ENCODE results near the gene ABCC3.

ABCC3 gene

DNA sequence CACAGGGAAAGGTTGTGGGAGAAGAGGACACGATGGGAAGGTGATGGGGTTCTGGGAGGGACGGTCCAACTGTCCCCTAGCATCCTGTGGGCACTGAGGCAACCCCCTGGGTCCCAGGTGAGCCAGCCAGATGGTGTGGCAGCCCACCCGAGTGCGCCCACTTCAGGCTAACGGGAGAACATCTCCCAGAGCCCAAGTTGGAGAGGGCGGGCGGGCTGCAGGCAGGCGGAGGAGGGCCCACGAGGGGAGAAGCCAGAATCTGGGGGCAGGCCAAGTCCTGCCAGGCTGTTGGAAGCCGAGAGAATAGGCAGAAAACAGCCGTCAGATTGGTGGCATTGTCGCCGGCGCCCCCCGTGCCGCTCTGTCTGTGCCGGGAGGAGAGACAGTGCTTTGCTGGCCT, 13.8 kb upstream of the ABCC3 start:
- Histone ChIP-seq H3K36me3 (ENCODE audit: insufficient read depth, low read depth, low read length) (no peaks in the 10 kb centered on the region), H3K4me1 (ENCODE audit: insufficient read depth, low read length) (no peaks in the 10 kb centered on the region; the same call in 1 of the 2 replicates), H3K4me3 (ENCODE audit: low read length) (peak overlapping the region; percentile 37; the same call in 1 of the 2 replicates), H3K9me3 (ENCODE audit: insufficient read depth, low read depth, low read length) (no peaks in the 10 kb centered on the region), H3K9ac (ENCODE audit: low read depth, low read length) (no peak overlapping the region), H3K27me3 (ENCODE audit: insufficient read depth, low read length) (peaks cover 6% of the 10 kb centered on the region; the same call in 1 of the 2 replicates), H3K27ac (ENCODE audit: low read length) (no peak overlapping the region)

DNA sequence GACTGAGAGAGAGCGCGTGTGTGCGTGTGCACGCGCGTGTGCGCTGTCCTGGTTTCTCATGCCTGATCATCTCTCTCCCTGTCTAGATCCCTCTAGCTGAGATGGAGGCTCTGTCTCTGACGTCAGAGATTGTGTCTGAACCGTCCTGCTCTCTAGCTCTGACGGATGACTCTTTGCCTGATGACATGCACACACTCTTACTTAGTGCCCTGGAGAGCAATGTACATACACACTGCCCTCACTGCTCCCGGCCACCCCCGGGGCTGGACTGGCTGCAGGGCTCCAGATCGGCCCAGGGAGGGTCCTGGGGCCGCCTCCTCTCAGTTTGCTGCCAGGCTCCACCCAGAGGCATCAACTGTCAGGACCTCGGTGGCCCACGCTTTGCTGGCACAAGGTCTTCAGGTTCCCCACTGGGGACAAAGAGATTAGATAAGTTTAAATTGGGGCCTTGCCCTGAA, 13.1 kb upstream of the ABCC3 start:
- peaks cover 6% of the 10 kb centered on the region; the same call in 1 of the 2 replicates for H3K27me3 ChIP-seq (ENCODE audit: insufficient read depth, low read length)
- H3K36me3 ChIP-seq (ENCODE audit: insufficient read depth, low read depth, low read length), result no peaks in the 10 kb centered on the region
- H3K4me3 ChIP-seq (ENCODE audit: low read length), result 0 out of 2 replicates have a peak overlapping the region, but pooled peaks have one; percentile 37
- H3K4me1 ChIP-seq (ENCODE audit: insufficient read depth, low read length), result no peaks in the 10 kb centered on the region; the same call in 1 of the 2 replicates
- H3K27ac ChIP-seq (ENCODE audit: low read length), result no peak overlapping the region
- H3K9me3 ChIP-seq (ENCODE audit: insufficient read depth, low read depth, low read length), result no peaks in the 10 kb centered on the region
- H3K9ac ChIP-seq (ENCODE audit: low read depth, low read length), result no peak overlapping the region

DNA sequence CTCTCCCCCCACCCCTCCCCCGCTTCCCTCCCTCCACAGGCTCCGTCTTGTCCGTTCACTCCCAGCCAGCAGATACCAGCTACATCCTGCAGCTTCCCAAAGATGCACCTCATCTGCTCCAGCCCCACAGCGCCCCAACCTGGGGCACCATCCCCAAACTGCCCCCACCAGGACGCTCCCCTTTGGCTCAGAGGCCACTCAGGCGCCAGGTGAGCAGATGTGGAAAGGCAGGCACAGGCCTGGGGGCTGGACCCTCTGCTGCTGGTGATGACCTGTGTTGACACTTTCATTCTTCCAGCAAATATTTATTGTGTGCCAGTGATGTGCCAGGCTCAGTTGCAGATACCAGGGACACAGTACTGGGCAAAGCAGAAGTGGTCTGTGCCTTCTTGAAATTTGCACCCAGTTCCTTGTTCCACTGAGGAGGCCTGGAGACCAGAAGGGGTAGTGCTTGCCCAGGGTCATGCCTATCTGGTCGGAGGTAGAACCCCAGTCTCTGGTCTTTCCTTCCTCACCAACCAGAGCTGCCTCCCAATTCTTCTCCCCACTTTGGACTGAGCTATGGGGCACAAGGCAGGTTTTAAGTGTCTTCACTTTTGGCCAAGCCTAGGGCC, 10.3 kb upstream of the ABCC3 start:
- no peak overlapping the region for H3K27ac ChIP-seq (ENCODE audit: low read length)
- no peak overlapping the region for H3K4me3 ChIP-seq (ENCODE audit: low read length)
- H3K9me3 ChIP-seq (ENCODE audit: insufficient read depth, low read depth, low read length), result no peaks in the 10 kb centered on the region
- peaks cover 11% of the 10 kb centered on the region for H3K27me3 ChIP-seq (ENCODE audit: insufficient read depth, low read length)
- H3K9ac ChIP-seq (ENCODE audit: low read depth, low read length), result no peak overlapping the region
- H3K4me1 ChIP-seq (ENCODE audit: insufficient read depth, low read length), result peaks cover 8% of the 10 kb centered on the region; the same call in 1 of the 2 replicates
- H3K36me3 ChIP-seq (ENCODE audit: insufficient read depth, low read depth, low read length), result no peaks in the 10 kb centered on the region

DNA sequence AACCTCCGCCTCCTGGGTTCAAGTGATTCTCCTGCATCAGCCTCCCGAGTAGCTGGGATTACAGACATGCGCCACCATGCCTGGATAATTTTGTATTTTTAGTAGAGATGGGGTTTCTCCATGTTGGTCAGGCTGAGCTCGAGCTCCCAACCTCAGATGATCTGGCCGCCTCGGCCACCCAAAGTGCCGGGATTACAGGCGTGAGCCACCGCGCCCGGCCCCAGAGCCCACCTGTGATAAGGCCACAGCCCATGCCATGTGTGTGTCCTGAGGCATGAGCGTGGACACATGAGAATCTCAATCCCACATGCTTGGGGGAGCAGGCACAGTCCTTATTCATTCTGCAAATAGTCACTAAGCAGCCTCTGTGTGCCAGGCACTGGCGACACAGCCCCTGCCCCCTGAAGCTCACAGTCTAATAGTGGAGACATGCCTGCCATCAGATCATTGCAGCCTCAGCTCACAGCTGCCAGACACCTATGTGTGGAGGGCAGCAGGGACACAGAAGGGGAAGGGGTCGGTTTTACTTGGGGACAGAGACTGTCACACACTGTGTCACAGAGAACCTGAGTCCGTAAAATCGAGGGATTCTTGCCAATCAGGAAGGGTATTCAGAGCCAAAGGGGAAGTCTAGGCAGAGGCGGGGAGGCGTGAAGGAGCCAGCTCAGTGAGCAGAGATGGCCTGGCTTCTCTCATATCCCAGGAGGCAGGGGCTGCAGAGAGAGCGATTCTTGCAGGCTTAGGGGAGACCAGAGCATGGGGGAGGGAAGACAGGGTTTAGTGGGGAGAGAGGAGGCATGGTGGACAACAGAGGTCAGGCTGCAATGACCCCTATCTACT, 9.4 kb upstream of the ABCC3 start:
- Histone ChIP-seq H3K4me3 (ENCODE audit: low read length) (no peak overlapping the region), H3K36me3 (ENCODE audit: insufficient read depth, low read depth, low read length) (no peaks in the 10 kb centered on the region), H3K9ac (ENCODE audit: low read depth, low read length) (no peak overlapping the region), H3K27me3 (ENCODE audit: insufficient read depth, low read length) (peaks cover 11% of the 10 kb centered on the region), H3K9me3 (ENCODE audit: insufficient read depth, low read depth, low read length) (no peaks in the 10 kb centered on the region), H3K4me1 (ENCODE audit: insufficient read depth, low read length) (peaks cover 8% of the 10 kb centered on the region; the same call in 1 of the 2 replicates), H3K27ac (ENCODE audit: low read length) (no peak overlapping the region)

DNA sequence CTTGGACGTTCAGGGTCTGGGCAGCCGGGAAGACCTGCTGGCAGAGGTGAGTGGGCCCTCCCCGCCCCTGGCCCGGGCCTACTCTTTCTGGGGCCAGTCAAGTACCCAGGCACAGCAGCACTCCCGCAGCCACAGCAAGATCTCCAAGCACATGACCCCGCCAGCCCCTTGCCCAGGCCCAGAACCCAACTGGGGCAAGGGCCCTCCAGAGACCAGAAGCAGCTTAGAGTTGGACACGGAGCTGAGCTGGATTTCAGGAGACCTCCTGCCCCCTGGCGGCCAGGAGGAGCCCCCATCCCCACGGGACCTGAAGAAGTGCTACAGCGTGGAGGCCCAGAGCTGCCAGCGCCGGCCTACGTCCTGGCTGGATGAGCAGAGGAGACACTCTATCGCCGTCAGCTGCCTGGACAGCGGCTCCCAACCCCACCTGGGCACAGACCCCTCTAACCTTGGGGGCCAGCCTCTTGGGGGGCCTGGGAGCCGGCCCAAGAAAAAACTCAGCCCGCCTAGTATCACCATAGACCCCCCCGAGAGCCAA, 8.6 kb upstream of the ABCC3 start:
- Histone ChIP-seq H3K27me3 (ENCODE audit: insufficient read depth, low read length) (peaks cover 11% of the 10 kb centered on the region), H3K4me3 (ENCODE audit: low read length) (no peak overlapping the region), H3K9me3 (ENCODE audit: insufficient read depth, low read depth, low read length) (no peaks in the 10 kb centered on the region), H3K27ac (ENCODE audit: low read length) (no peak overlapping the region), H3K4me1 (ENCODE audit: insufficient read depth, low read length) (peaks cover 8% of the 10 kb centered on the region; the same call in 1 of the 2 replicates), H3K36me3 (ENCODE audit: insufficient read depth, low read depth, low read length) (no peaks in the 10 kb centered on the region), H3K9ac (ENCODE audit: low read depth, low read length) (no peak overlapping the region)

DNA sequence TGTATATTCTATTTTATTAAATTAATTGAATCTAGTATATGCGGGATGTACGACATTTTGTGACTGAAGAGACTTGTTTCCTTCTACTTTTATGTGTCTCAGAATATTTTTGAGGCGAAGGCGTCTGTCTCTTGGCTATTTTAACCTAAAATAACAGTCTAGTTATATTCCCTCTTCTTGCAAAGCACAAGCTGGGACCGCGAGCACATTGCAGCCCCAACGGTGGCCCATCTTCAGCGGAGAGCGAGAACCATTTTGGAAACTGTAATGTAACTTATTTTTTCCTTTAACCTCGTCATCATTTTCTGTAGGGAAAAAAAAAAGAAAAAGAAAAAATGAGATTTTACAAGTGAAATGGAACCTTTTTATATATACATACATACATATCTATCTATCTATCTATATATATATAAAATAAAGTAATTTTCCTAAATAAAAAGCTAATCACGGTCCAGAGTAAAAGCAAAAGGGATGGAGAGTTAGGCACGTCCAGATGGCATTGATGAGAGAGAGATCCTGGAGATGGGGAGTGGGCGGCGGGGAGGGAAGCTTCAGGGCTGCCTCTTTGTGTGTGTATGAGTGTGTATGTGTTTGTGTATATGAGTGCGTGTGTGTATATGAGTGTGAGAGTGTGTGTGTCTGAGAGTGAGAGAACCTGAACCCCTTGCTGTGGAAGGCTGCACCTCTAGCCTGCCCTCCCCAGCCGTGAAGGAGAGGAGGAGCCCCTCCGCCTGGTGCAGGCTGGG, 7.5 kb upstream of the ABCC3 start:
- Histone ChIP-seq H3K36me3 (ENCODE audit: insufficient read depth, low read depth, low read length) (no peaks in the 10 kb centered on the region), H3K4me1 (ENCODE audit: insufficient read depth, low read length) (peaks cover 8% of the 10 kb centered on the region; the same call in 1 of the 2 replicates), H3K27me3 (ENCODE audit: insufficient read depth, low read length) (peaks cover 14% of the 10 kb centered on the region), H3K9me3 (ENCODE audit: insufficient read depth, low read depth, low read length) (no peaks in the 10 kb centered on the region), H3K4me3 (ENCODE audit: low read length) (no peak overlapping the region), H3K9ac (ENCODE audit: low read depth, low read length) (no peak overlapping the region), H3K27ac (ENCODE audit: low read length) (no peak overlapping the region)

DNA sequence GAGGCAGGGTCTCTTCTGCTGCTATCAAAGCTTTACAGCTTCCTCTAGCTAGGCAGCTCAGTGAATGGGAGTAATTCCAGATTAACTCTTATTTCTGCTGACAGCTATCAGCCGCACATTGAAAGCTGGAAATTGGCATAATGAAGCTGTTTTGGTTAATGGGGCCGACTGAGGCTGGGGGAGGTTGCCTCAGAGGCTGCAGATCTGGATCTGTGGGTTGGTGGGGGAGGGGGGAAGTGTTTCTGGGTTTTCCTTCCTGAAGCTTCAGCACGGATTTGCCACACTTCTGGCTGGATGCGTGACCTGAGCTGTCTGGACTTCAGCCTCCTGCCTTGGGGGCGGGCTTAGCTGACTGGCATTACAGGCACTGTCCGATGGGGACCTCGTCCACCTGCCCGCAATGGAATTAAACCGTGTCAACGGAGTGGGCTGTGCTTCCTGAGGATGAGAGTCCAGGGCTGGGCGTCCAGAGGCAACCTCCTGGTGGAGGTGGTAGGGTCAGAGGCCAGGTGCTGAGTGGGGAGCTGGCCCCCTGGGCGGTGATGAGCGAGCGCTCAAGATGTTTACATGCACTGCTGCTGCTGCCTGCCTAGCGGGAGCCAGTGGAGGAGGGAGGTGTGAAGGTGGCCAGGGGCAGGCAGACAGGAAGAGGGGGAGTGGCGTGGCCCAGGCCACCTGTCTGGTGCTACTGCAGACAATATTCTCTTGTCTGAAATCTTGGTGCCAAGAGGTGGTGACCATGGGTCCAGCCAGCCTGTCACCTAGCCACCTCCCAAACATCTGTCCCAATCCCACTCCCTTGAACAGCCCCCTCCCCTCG, 6.7 kb upstream of the ABCC3 start:
- no peaks in the 10 kb centered on the region for H3K36me3 ChIP-seq (ENCODE audit: insufficient read depth, low read depth, low read length)
- no peaks in the 10 kb centered on the region for H3K9me3 ChIP-seq (ENCODE audit: insufficient read depth, low read depth, low read length)
- no peak overlapping the region for H3K27ac ChIP-seq (ENCODE audit: low read length)
- peaks cover 22% of the 10 kb centered on the region for H3K27me3 ChIP-seq (ENCODE audit: insufficient read depth, low read length)
- H3K9ac ChIP-seq (ENCODE audit: low read depth, low read length), result no peak overlapping the region
- H3K4me3 ChIP-seq (ENCODE audit: low read length), result peak overlapping the region; percentile 50; the same call in 1 of the 2 replicates
- H3K4me1 ChIP-seq (ENCODE audit: insufficient read depth, low read length), result peaks cover 8% of the 10 kb centered on the region; the same call in 1 of the 2 replicates

DNA sequence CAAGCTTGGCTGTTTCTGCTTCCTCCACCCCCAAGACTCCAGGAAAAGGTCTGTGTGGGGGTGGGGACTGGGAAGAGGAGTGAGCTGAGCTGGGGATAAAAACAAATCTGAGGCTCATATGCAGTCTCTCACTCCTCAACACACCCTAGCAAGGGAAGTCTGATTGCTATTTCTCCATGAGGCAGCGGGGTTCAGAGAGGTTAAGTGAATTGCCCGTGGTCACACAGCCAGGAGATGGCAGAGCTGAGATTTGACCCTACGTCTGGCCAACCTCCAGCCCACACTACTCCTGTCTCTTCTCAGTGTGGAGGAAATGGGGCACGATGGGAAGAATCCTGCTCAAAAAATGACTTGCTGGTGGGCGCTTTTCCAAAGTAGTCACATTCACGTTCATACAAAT, 4.8 kb upstream of the ABCC3 start:
- Histone ChIP-seq H3K36me3 (ENCODE audit: insufficient read depth, low read depth, low read length) (no peaks in the 10 kb centered on the region), H3K27me3 (ENCODE audit: insufficient read depth, low read length) (peaks cover 41% of the 10 kb centered on the region), H3K9ac (ENCODE audit: low read depth, low read length) (no peak overlapping the region), H3K4me3 (ENCODE audit: low read length) (no peak overlapping the region), H3K27ac (ENCODE audit: low read length) (no peak overlapping the region), H3K9me3 (ENCODE audit: insufficient read depth, low read depth, low read length) (no peaks in the 10 kb centered on the region), H3K4me1 (ENCODE audit: insufficient read depth, low read length) (peaks cover 8% of the 10 kb centered on the region; the same call in 1 of the 2 replicates)

DNA sequence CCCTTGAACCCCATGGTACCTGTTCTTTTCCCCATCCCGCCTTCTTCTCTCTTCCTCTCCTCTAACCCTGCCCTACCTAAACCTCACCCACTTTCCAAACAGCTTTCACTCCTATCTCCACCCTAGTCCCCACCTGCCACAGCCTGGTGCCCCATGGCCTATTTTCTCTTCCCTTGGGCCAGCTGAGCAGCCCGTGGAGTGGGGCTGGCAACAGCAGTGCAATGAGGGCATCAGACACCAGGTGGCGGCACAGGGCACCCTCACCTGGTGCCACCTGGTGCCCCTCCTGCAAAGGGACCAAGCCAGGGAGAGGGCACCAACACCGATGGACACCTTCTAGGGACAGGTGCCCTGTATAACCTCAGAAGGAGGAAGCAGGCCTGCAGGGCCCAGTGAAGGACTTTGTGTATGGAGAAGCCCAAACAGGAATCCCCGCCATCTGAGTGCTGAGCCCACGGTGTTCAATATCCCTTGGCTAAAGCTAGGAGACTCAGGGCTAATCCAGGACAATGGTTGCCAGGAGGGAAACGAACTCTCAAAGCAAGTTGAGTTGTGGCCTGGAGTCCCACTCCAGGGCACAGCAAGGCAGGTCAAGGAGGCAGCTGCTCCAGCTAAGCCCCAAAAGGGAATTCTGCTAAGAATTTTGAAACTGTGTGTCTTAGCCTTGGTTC, 4.0 kb upstream of the ABCC3 start:
- H3K27me3 ChIP-seq (ENCODE audit: insufficient read depth, low read length), result peaks cover 48% of the 10 kb centered on the region
- no peak overlapping the region for H3K9ac ChIP-seq (ENCODE audit: low read depth, low read length)
- H3K27ac ChIP-seq (ENCODE audit: low read length), result no peak overlapping the region
- no peak overlapping the region for H3K4me3 ChIP-seq (ENCODE audit: low read length)
- H3K4me1 ChIP-seq (ENCODE audit: insufficient read depth, low read length), result peaks cover 8% of the 10 kb centered on the region; the same call in 1 of the 2 replicates
- no peaks in the 10 kb centered on the region for H3K36me3 ChIP-seq (ENCODE audit: insufficient read depth, low read depth, low read length)
- H3K9me3 ChIP-seq (ENCODE audit: insufficient read depth, low read depth, low read length), result no peaks in the 10 kb centered on the region

DNA sequence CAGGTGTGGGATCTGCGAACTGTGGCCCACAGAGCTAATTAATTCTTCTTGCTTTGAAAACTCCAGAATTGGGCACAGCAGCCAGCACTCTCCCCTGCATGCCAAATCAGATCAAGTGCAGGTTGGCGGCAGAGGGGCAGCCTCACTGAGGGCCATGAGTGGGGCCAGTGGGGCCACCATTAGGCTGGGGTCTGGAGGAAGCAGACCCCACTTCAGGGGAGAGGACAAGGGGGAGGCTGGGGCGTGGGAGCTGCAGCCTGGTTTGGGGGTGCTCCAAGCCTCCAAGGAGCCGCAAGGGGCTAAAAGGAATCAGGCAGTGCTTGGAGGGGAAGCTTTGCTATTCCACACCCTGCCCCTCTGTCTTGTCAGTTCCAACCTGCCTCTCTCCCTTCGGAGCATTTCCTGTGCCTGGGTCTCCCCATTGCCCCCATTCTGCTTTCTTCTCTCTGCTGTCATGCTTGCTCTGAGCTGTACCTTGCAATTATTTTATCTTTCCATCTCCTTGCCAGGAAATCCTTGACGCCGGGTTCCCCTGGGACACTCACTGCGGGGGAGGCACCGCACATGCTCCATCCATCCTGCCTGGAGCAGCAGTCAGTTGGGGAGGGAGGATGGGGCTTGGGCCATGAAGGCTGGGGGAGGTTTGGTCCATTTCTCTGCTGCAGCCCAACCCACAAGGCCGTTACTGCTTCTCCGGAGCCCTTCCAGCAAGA, 3.3 kb upstream of the ABCC3 start:
- H3K9me3 ChIP-seq (ENCODE audit: insufficient read depth, low read depth, low read length), result no peaks in the 10 kb centered on the region
- no peaks in the 10 kb centered on the region for H3K36me3 ChIP-seq (ENCODE audit: insufficient read depth, low read depth, low read length)
- H3K27ac ChIP-seq (ENCODE audit: low read length), result no peak overlapping the region
- no peak overlapping the region for H3K4me3 ChIP-seq (ENCODE audit: low read length)
- peaks cover 55% of the 10 kb centered on the region for H3K27me3 ChIP-seq (ENCODE audit: insufficient read depth, low read length)
- H3K9ac ChIP-seq (ENCODE audit: low read depth, low read length), result no peak overlapping the region
- peaks cover 8% of the 10 kb centered on the region; the same call in 1 of the 2 replicates for H3K4me1 ChIP-seq (ENCODE audit: insufficient read depth, low read length)
